ENCODE results near the gene AADAC. TPM values are rescaled to one million over a fixed set of nuclear protein-coding genes. Genes with fewer than 3 reads are reported as not detected.
"Not testable (repeated sequence)": the region's sequence is repeated elsewhere in the genome, so short reads cannot be mapped to it uniquely, and the experiment has no call there.

The AADAC gene
- not detected for total RNA-seq (2021; fragmentation: NEBNext Ultra II Directional; extraction: Animal tissue kit (Norgen Biotek cat#: 25700))
- long read RNA-seq: 0 reads

GRCh38 chr3:151813799-151814198 is at the start of gene AADAC:
Gene AADAC, plus strand, starts transcription at chr3:151814116. Its CDS starts 47 bp downstream, at chr3:151814163.
- Mint-ChIP-seq H3K36me3 (ENCODE audit: low read depth) (no peaks in the 10 kb centered on the region), H3K27me3 (ENCODE audit: insufficient read depth) (no peaks in the 10 kb centered on the region), H3K27ac (no peak within 1 kb of the TSS), H3K4me3 (no peak within 1 kb of the TSS), H3K4me1 (ENCODE audit: low read depth) (peaks cover 12% of the 10 kb centered on the region), H3K9me3 (peaks cover under 1% of the 10 kb centered on the region; the same call in 1 of the 2 replicates)
- no peak for TF ChIP-seq CTCF (IDR thresholded peaks at IDR 0.05)
- no peak for DNase-seq

- not testable (repeated sequence) for DNase-seq; H3K9me3 Mint-ChIP-seq; H3K4me3 Mint-ChIP-seq; H3K27me3 Mint-ChIP-seq (ENCODE audit: insufficient read depth); H3K36me3 Mint-ChIP-seq (ENCODE audit: low read depth); H3K27ac Mint-ChIP-seq
- peaks cover 22% of the 10 kb centered on the region for H3K4me1 Mint-ChIP-seq (ENCODE audit: low read depth)
These were observed 49.2 kb upstream of the AADAC start for GRCh38 chr3:151764699-151765098.

- Mint-ChIP-seq H3K4me3 (no peak overlapping the region), H3K27ac (no peak overlapping the region; the same call in 1 of the 2 replicates), H3K27me3 (ENCODE audit: insufficient read depth) (no peaks in the 10 kb centered on the region; the same call in 1 of the 2 replicates), H3K9me3 (no peaks in the 10 kb centered on the region), H3K36me3 (ENCODE audit: low read depth) (no peaks in the 10 kb centered on the region), H3K4me1 (ENCODE audit: low read depth) (peaks cover 30% of the 10 kb centered on the region)
- no peak for TF ChIP-seq CTCF (IDR thresholded peaks at IDR 0.05)
- no peak for DNase-seq
These were observed 48.2 kb upstream of the AADAC start for GRCh38 chr3:151765685-151766084.

GRCh38 chr3:151766454-151766853 is 47.5 kb upstream of the AADAC start:
- DNase-seq: no peak
- H3K36me3 Mint-ChIP-seq (ENCODE audit: low read depth): no peaks in the 10 kb centered on the region

GRCh38 chr3:151768393-151768930 is 45.5 kb upstream of the AADAC start:
- Mint-ChIP-seq H3K36me3 (ENCODE audit: low read depth) (no peaks in the 10 kb centered on the region), H3K4me3 (no peak overlapping the region), H3K4me1 (ENCODE audit: low read depth) (peaks cover 33% of the 10 kb centered on the region), H3K27me3 (ENCODE audit: insufficient read depth) (no peaks in the 10 kb centered on the region), H3K27ac (no peak overlapping the region), H3K9me3 (no peaks in the 10 kb centered on the region)
- DNase-seq: no peak
- no peak for TF ChIP-seq CTCF (IDR thresholded peaks at IDR 0.05)

More at GRCh38 chr3:151766454-151766853, 47.5 kb upstream of the AADAC start:
- Mint-ChIP-seq H3K4me3 (peak overlapping the region; percentile 16; the same call in 1 of the 2 replicates), H3K27ac (peak overlapping the region; percentile 57; the same call in 1 of the 2 replicates), H3K27me3 (ENCODE audit: insufficient read depth) (no peaks in the 10 kb centered on the region; the same call in 1 of the 2 replicates), H3K4me1 (ENCODE audit: low read depth) (peaks cover 33% of the 10 kb centered on the region), H3K9me3 (no peaks in the 10 kb centered on the region)
- TF ChIP-seq CTCF (IDR thresholded peaks at IDR 0.05): no peak

GRCh38 chr3:151769175-151769574 is 44.7 kb upstream of the AADAC start:
- Mint-ChIP-seq H3K36me3 (ENCODE audit: low read depth) (no peaks in the 10 kb centered on the region), H3K9me3 (no peaks in the 10 kb centered on the region), H3K4me1 (ENCODE audit: low read depth) (peaks cover 33% of the 10 kb centered on the region), H3K27me3 (ENCODE audit: insufficient read depth) (no peaks in the 10 kb centered on the region), H3K4me3 (no peak overlapping the region), H3K27ac (peak overlapping the region; percentile 25; the same call in 1 of the 2 replicates)
- DNase-seq: no peak
- no peak for TF ChIP-seq CTCF (IDR thresholded peaks at IDR 0.05)
